DOHH2 (cell line): ENCODE data around the gene RAB3C.
A peak's percentile ranks its signal among the peaks of the same experiment; 100 is the strongest.

Experiments
- H3F3A ChIP-seq: fragments of 200-600 bp; sonication (generic), shearing (Covaris generic); 2 replicates; pipeline ENCODE4 v1.6.0; 2016; ENCODE audit warnings: antibody characterized with exemption, mild to moderate bottlenecking; ENCODE audit not compliant: control insufficient read depth, insufficient read depth
- H3K27ac ChIP-seq: fragments of 200-600 bp; sonication (generic); 2 replicates; pipeline ENCODE4 v1.5.1; 2014; ENCODE audit warnings: low read depth, mild to moderate bottlenecking, low read length, moderate library complexity
- H3K27me3 ChIP-seq: fragments of 200-600 bp; sonication (generic); 2 replicates; pipeline ENCODE4 v1.6.1; 2014; ENCODE audit warnings: mild to moderate bottlenecking, low read length, mixed read lengths; ENCODE audit not compliant: control insufficient read depth
- H3K36me3 ChIP-seq: fragments of 200-600 bp; sonication (generic); 2 replicates; pipeline ENCODE4 v1.6.1; 2014; ENCODE audit warnings: mild to moderate bottlenecking, low read length, moderate library complexity, mixed read lengths; ENCODE audit not compliant: control insufficient read depth
- H3K4me1 ChIP-seq: fragments of 200-600 bp; sonication (generic); 2 replicates; pipeline ENCODE4 v1.6.1; 2014; ENCODE audit warnings: mild to moderate bottlenecking, low read length, mixed read lengths; ENCODE audit not compliant: control insufficient read depth
- H3K4me2 ChIP-seq: fragments of 200-600 bp; sonication (generic); 2 replicates; pipeline ENCODE4 v1.6.0; 2014; ENCODE audit warnings: mild to moderate bottlenecking, low read length, moderate library complexity
- H3K4me3 ChIP-seq: fragments of 200-600 bp; sonication (generic); 2 replicates; pipeline ENCODE4 v1.5.1; 2014; ENCODE audit warnings: mild to moderate bottlenecking, low read length, mixed read lengths
- H3K79me2 ChIP-seq: fragments of 200-600 bp; sonication (generic); 2 replicates; pipeline ENCODE4 v1.6.1; 2014; ENCODE audit warnings: mild to moderate bottlenecking, low read length, mixed read lengths; ENCODE audit not compliant: control insufficient read depth
- H3K9me2 ChIP-seq: fragments of 200-600 bp; sonication (generic); replicated peaks from 2 replicates; pipeline ENCODE4 v1.6.1; 2014; ENCODE audit warnings: mild to moderate bottlenecking, low read length, mixed read lengths; ENCODE audit not compliant: control insufficient read depth
- H3K9me3 ChIP-seq: fragments of 200-600 bp; sonication (generic); 2 replicates; pipeline ENCODE4 v1.6.1; 2014; ENCODE audit warnings: antibody characterized with exemption, low read length, mixed read lengths; ENCODE audit not compliant: control insufficient read depth, insufficient read depth
- H4K20me1 ChIP-seq: fragments of 200-600 bp; sonication (generic); 2 replicates; pipeline ENCODE4 v1.6.0; 2014; ENCODE audit warnings: low read depth, mild to moderate bottlenecking, antibody characterized with exemption, low read length, moderate library complexity; ENCODE audit not compliant: control insufficient read depth, insufficient read depth
- CTCF ChIP-seq: fragments of 200-600 bp; sonication (generic); IDR thresholded peaks from one replicate; pipeline ENCODE4 v1.5.1; 2014; ENCODE audit warnings: antibody characterized with exemption, mild to moderate bottlenecking, low read depth, low read length; ENCODE audit not compliant: poor library complexity, severe bottlenecking
- EZH2phosphoT487 ChIP-seq: fragments of 200-600 bp; sonication (generic); IDR thresholded peaks from 2 replicates; pipeline ENCODE4 v1.6.1; 2017; ENCODE audit warnings: borderline replicate concordance, mild to moderate bottlenecking, antibody characterized with exemption, low read length, moderate library complexity, mixed read lengths

RAB3C gene

GRCh38 chr5:58759745-58760144, 176.9 kb downstream of the RAB3C start:
- TF ChIP-seq EZH2phosphoT487 (no peak), CTCF (no peak)
- Histone ChIP-seq H3K27ac (no peak overlapping the region), H3K9me2 (no peaks in the 10 kb centered on the region), H4K20me1 (no peaks in the 10 kb centered on the region), H3K27me3 (no peaks in the 10 kb centered on the region), H3K9me3 (no peaks in the 10 kb centered on the region), H3K79me2 (no peaks in the 10 kb centered on the region), H3F3A (no peaks in the 10 kb centered on the region), H3K36me3 (no peaks in the 10 kb centered on the region), H3K4me2 (0 out of 2 replicates have a peak overlapping the region, but pooled peaks have one; percentile 18), H3K4me3 (no peak overlapping the region), H3K4me1 (no peaks in the 10 kb centered on the region)

GRCh38 chr5:58760222-58760621, 177.3 kb downstream of the RAB3C start:
- no peaks in the 10 kb centered on the region for H3K9me3 ChIP-seq
- H3K79me2 ChIP-seq, result no peaks in the 10 kb centered on the region
- no peaks in the 10 kb centered on the region for H3K9me2 ChIP-seq
- H3K4me3 ChIP-seq, result no peak overlapping the region
- no peak overlapping the region for H3K4me2 ChIP-seq
- H3K27me3 ChIP-seq, result no peaks in the 10 kb centered on the region
- H3K36me3 ChIP-seq, result no peaks in the 10 kb centered on the region
- no peak overlapping the region for H3K27ac ChIP-seq
- no peaks in the 10 kb centered on the region for H4K20me1 ChIP-seq
- no peaks in the 10 kb centered on the region for H3F3A ChIP-seq
- TF ChIP-seq EZH2phosphoT487 (no peak), CTCF (no peak)
- no peaks in the 10 kb centered on the region for H3K4me1 ChIP-seq

- no peak overlapping the region for H3K4me2 ChIP-seq
- H3F3A ChIP-seq, result no peaks in the 10 kb centered on the region
- H3K9me3 ChIP-seq, result no peaks in the 10 kb centered on the region
- H3K4me3 ChIP-seq, result no peak overlapping the region
- TF ChIP-seq EZH2phosphoT487, result no peak
- TF ChIP-seq CTCF, result no peak
- H3K27ac ChIP-seq, result no peak overlapping the region
- H3K79me2 ChIP-seq, result no peaks in the 10 kb centered on the region
- H4K20me1 ChIP-seq, result no peaks in the 10 kb centered on the region
- H3K36me3 ChIP-seq, result no peaks in the 10 kb centered on the region
- H3K4me1 ChIP-seq, result no peaks in the 10 kb centered on the region
- H3K27me3 ChIP-seq, result no peaks in the 10 kb centered on the region
- no peaks in the 10 kb centered on the region for H3K9me2 ChIP-seq
These were observed 178.5 kb downstream of the RAB3C start for GRCh38 chr5:58761407-58761806.

GRCh38 chr5:58763390-58763789, 180.5 kb downstream of the RAB3C start:
- no peak overlapping the region for H3K27ac ChIP-seq
- no peaks in the 10 kb centered on the region for H3F3A ChIP-seq
- H3K27me3 ChIP-seq, result no peaks in the 10 kb centered on the region

More at GRCh38 chr5:58763390-58763789, 180.5 kb downstream of the RAB3C start:
- Histone ChIP-seq H3K9me3 (no peaks in the 10 kb centered on the region), H3K4me1 (no peaks in the 10 kb centered on the region), H3K4me3 (no peak overlapping the region), H3K36me3 (no peaks in the 10 kb centered on the region), H3K79me2 (no peaks in the 10 kb centered on the region), H4K20me1 (no peaks in the 10 kb centered on the region), H3K4me2 (no peak overlapping the region), H3K9me2 (no peaks in the 10 kb centered on the region)
- TF ChIP-seq CTCF (no peak), EZH2phosphoT487 (no peak)
